Smooth muscle cell (in vitro differentiated cells): ENCODE results near the gene RPTOR. TPM values are rescaled to one million over a fixed set of nuclear protein-coding genes. Genes with fewer than 3 reads are reported as not detected.

Experiments used
- DNase-seq: peaks from one replicate; lab custom pipeline; 2025; ENCODE audit not compliant: unreplicated experiment; lab: John Stamatoyannopoulos, UW
- H2AFZ ChIP-seq: fragments of 200-600 bp; sonication (generic); 2 replicates; pipeline ENCODE4 v1.6.0; 2016; ENCODE audit warnings: antibody characterized with exemption, low read depth, mild to moderate bottlenecking
- H3F3A ChIP-seq: fragments of 200-600 bp; sonication (generic); 2 replicates; pipeline ENCODE4 v1.6.0; 2017; ENCODE audit warnings: antibody characterized with exemption, low read depth
- H3K27ac ChIP-seq: fragments of 200-600 bp; sonication (generic); 2 replicates; pipeline ENCODE4 v1.5.1; 2016; ENCODE audit warnings: low read depth, mild to moderate bottlenecking
- H3K27me3 ChIP-seq: fragments of 200-600 bp; sonication (generic); 2 replicates; pipeline ENCODE4 v1.6.1; 2016; ENCODE audit warnings: low read depth, mild to moderate bottlenecking
- H3K36me3 ChIP-seq: fragments of 200-600 bp; sonication (generic); 2 replicates; pipeline ENCODE4 v1.5.1; 2016; ENCODE audit warnings: low read depth
- H3K4me1 ChIP-seq: fragments of 200-600 bp; sonication (generic); 2 replicates; pipeline ENCODE4 v1.5.1; 2016; ENCODE audit warnings: low read depth
- H3K4me2 ChIP-seq: fragments of 200-600 bp; sonication (generic); 2 replicates; pipeline ENCODE4 v1.6.0; 2016; ENCODE audit warnings: mild to moderate bottlenecking
- H3K4me3 ChIP-seq: fragments of 200-600 bp; sonication (generic); 2 replicates; pipeline ENCODE4 v1.5.1; 2016; ENCODE audit warnings: mild to moderate bottlenecking
- H3K79me2 ChIP-seq: fragments of 200-600 bp; sonication (generic); 2 replicates; pipeline ENCODE4 v1.6.0; 2016; ENCODE audit warnings: low read depth, mild to moderate bottlenecking
- H3K9ac ChIP-seq: fragments of 200-600 bp; sonication (generic); 2 replicates; pipeline ENCODE4 v1.6.0; 2016; ENCODE audit warnings: low read depth
- H3K9me3 ChIP-seq: fragments of 200-600 bp; sonication (generic); replicated peaks from 2 replicates; pipeline ENCODE4 v1.5.1; 2016; ENCODE audit warnings: low read depth
- H4K20me1 ChIP-seq: fragments of 200-600 bp; sonication (generic); 2 replicates; pipeline ENCODE4 v1.6.0; 2016; ENCODE audit warnings: low read depth
- WGBS: methylation state at CpG from one replicate; pipeline ENCODE4 v1.1.7; 2016; ENCODE audit warnings: low lambda C conversion rate; 5-methylcytosine and 5-hydroxymethylcytosine counted together
- polyA plus RNA-seq: library from polyadenylated mRNA; unstranded; fragments of >200 nt; fragmentation: Nextera tagmentation; extraction: Ambion mirVana; gene quantifications from 2 replicates; pipeline ENCODE4 v1.2.1, GENCODE V29; 2016
- total RNA-seq: library from RNA; depleted of rRNA; stranded (reverse); fragments of >200 nt; gene quantifications from 2 replicates; pipeline ENCODE4 v1.2.3, GENCODE V29; 2014
- TF ChIP-seq, protein P1 (sequence below): fragments of 200-600 bp; sonication (generic); IDR thresholded peaks from 2 replicates; pipeline ENCODE4 v1.5.1; 2017; ENCODE audit warnings: borderline replicate concordance, mild to moderate bottlenecking, antibody characterized with exemption; ENCODE audit not compliant: insufficient read depth, poor library complexity, severe bottlenecking

RPTOR gene
- total and polyA plus RNA-seq, 2 experiments from 2014 or later: 10.6 to 12.2 TPM

DNA sequence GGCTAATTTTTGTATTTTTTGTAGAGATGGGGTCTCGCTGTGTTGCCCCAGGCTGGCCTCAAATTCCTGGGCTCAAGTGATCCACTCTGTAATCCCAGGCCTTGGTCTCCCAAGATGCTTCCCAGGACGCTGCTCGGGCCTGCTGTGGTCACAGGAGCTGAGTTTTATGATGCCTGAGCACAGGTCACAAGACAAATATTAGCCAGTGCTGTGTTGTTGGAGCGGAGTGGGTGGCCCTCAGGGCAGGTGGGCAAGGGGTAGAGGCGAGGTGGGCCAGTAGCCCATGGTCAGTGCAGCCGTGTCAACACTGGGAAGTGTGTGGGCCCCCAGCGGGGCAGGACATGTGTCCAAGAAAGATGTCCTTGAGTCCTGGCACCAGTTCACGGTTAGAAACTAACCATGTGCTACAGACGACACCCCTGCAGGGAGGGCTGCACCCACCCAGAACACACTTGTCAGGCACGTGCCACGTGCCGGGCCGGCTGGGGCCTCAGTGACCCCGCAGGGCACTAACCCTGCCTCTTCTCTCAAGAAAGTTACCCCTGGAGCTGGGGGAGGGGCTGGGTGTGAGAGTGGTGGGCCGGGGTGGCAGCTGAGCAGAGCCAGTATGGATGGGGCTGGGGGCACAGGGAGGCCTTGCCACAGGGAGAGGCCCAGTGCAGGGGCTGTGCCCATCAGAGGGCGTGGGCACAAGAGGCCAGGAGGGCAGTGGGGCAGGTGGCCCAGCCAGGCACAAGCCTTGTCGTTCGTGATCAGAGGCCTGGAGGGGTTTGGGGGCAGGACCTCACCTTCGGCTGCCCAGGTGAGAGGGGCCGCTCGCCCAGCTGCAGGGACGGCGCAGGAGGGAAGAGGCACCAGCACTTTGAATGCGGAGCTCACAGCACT, 343.9 kb downstream of the RPTOR start:
- Histone ChIP-seq H4K20me1 (peaks cover 3% of the 10 kb centered on the region), H3K9me3 (no peaks in the 10 kb centered on the region), H3K79me2 (no peaks in the 10 kb centered on the region), H3F3A (peaks cover 7% of the 10 kb centered on the region), H3K4me1 (peaks cover 9% of the 10 kb centered on the region), H3K27ac (no peak overlapping the region), H3K36me3 (no peaks in the 10 kb centered on the region), H2AFZ (no peak overlapping the region), H3K4me3 (no peak overlapping the region), H3K4me2 (no peak overlapping the region), H3K27me3 (no peaks in the 10 kb centered on the region), H3K9ac (no peak overlapping the region)
- TF ChIP-seq, protein P1, sequence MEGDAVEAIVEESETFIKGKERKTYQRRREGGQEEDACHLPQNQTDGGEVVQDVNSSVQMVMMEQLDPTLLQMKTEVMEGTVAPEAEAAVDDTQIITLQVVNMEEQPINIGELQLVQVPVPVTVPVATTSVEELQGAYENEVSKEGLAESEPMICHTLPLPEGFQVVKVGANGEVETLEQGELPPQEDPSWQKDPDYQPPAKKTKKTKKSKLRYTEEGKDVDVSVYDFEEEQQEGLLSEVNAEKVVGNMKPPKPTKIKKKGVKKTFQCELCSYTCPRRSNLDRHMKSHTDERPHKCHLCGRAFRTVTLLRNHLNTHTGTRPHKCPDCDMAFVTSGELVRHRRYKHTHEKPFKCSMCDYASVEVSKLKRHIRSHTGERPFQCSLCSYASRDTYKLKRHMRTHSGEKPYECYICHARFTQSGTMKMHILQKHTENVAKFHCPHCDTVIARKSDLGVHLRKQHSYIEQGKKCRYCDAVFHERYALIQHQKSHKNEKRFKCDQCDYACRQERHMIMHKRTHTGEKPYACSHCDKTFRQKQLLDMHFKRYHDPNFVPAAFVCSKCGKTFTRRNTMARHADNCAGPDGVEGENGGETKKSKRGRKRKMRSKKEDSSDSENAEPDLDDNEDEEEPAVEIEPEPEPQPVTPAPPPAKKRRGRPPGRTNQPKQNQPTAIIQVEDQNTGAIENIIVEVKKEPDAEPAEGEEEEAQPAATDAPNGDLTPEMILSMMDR: no peak
- DNase-seq: no peak
- WGBS: 97% methylated on average over 24 of the region's 24 CpGs

DNA sequence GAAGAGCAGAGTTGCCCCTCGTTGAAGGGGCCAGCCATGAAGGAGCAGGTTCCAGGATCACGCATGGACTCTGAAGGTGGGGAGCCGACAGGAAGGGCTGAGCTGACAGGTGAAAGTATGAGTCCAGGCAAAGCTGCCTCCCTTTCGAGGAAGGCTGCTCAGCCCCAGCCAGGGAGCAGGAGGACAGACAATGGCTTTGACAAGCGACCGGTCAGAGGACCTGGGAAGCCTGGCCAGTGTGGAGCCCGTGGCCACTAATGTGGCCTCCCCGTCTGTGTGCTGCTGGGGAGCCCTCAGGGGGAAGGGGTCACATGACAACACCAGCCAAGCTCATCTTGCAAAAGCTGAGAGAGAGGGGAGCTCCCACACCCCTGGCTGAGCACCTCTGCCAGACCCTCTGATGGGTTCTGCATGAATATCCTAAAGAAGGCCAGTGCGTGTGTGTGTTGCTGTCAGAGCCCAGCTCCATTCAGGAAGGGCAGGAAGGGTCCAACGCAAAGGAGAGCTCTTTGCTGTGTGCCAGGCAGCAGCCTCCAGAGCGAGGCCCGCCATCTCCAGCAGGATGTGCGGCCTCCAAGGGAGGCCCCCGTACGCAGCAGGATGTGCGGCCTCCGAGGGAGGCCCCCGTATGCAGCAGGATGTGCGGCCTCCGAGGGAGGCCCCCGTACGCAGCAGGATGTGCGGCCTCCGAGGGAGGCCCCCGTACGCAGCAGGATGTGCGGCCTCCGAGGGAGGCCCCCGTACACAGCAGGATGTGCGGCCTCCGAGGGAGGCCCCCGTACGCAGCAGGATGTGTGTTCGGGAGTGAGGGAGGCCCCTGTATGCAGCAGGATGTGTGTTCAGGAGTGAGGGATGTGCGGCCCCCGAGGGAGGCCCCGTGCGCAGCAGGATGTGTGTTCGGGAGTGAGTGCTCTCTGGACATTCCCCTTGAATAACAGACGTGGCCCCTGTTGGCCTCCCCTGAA, 344.9 kb downstream of the RPTOR start:
- 94% methylated on average over 35 of the region's 40 CpGs for WGBS
- Histone ChIP-seq H2AFZ (no peak overlapping the region), H3F3A (peaks cover 7% of the 10 kb centered on the region), H3K9ac (no peak overlapping the region), H4K20me1 (peaks cover 3% of the 10 kb centered on the region), H3K36me3 (no peaks in the 10 kb centered on the region), H3K79me2 (no peaks in the 10 kb centered on the region), H3K27me3 (no peaks in the 10 kb centered on the region), H3K27ac (no peak overlapping the region), H3K4me1 (peaks cover 9% of the 10 kb centered on the region), H3K4me3 (no peak overlapping the region), H3K4me2 (no peak overlapping the region), H3K9me3 (no peaks in the 10 kb centered on the region)
- TF ChIP-seq, protein P1: no peak
- no peak for DNase-seq

DNA sequence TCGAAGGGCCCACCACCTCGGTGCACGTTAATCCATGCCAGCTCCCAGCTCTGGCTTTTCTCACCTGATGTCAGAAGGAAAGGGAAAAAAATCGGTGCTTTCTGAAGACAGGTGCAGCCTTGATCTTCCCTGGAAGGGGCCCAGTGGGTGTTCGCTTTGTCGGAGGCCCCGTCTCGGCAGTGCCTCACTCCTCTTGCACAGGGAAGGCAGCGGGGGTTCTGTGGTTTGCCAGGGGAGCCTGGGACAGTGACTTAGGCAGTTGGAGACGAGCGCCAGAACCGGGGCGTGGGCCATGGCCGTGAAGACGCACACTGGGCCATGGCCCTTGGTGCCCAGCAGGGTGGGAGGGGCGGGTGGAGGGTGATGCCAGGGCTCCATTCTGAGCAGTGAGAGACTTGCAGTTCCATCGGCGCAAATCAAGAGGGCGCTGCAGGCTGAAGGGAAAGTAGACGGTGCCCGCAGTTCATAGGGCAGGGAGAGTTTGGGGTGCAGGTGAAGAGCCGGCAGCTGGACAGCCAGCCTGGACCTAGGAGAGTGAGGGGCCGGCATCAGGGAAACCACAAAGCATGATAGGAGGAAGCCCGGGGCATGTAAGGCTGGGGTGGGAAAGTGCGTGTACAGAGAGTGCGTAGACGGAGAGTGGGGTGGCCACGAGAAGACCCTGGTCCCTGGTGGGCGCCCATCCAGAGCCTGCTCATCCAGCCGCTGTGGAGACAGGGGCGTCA, 345.7 kb downstream of the RPTOR start:
- H3K9ac ChIP-seq: peak overlapping the region; percentile 61
- DNase-seq: no peak
- TF ChIP-seq, protein P1: no peak
- peak overlapping the region; percentile 49 for H3K4me2 ChIP-seq
- H3K9me3 ChIP-seq: no peaks in the 10 kb centered on the region
- H4K20me1 ChIP-seq: peaks cover 3% of the 10 kb centered on the region
- no peaks in the 10 kb centered on the region for H3K27me3 ChIP-seq
- H3K4me3 ChIP-seq: no peak overlapping the region
- H3K79me2 ChIP-seq: no peaks in the 10 kb centered on the region
- H3K27ac ChIP-seq: peak overlapping the region; percentile 99
- peaks cover 7% of the 10 kb centered on the region for H3F3A ChIP-seq
- H2AFZ ChIP-seq: no peak overlapping the region
- WGBS: 96% methylated on average over 28 of the region's 31 CpGs
- peaks cover 9% of the 10 kb centered on the region for H3K4me1 ChIP-seq
- H3K36me3 ChIP-seq: no peaks in the 10 kb centered on the region
